Measurements from ENCODE around the gene ACOXL.

DNA sequence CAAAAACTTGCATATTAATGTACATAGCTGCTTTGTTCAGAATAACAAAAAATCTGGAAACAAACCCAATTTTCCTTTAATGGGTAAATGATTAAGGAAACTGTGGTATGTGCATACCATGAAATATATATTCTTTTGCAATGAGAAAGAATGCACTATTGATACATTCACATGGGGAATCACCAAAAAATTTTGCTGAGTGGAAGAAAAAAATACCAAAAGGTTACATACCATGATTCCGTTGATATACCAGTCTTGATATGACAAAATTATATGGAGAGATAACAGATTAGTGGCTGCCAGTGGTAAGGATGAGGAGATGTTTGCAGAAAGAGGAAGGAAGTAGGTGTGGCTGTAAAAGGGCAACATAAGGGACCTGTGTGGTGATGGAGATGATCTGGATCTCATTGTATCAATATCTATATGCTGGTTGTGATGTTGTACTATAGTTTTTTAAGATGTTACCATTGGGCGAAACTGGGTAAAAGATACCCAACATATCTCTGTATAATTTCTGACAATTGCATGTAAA, 333.8 kb downstream of the ACOXL start:
- no peak for TF ChIP-seq SETDB1 (IDR thresholded peaks at IDR 0.05; ENCODE audit: insufficient read length, low read length)
- TF ChIP-seq CTCF (tag by site-specific recombination; IDR thresholded peaks at IDR 0.05), result no peak
- TF ChIP-seq, protein P1, sequence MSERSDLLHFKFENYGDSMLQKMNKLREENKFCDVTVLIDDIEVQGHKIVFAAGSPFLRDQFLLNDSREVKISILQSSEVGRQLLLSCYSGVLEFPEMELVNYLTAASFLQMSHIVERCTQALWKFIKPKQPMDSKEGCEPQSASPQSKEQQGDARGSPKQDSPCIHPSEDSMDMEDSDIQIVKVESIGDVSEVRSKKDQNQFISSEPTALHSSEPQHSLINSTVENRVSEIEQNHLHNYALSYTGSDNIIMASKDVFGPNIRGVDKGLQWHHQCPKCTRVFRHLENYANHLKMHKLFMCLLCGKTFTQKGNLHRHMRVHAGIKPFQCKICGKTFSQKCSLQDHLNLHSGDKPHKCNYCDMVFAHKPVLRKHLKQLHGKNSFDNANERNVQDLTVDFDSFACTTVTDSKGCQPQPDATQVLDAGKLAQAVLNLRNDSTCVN (tag by site-specific recombination; optimal IDR thresholded peaks at IDR 0.05), result no peak
- TF ChIP-seq, protein P2, sequence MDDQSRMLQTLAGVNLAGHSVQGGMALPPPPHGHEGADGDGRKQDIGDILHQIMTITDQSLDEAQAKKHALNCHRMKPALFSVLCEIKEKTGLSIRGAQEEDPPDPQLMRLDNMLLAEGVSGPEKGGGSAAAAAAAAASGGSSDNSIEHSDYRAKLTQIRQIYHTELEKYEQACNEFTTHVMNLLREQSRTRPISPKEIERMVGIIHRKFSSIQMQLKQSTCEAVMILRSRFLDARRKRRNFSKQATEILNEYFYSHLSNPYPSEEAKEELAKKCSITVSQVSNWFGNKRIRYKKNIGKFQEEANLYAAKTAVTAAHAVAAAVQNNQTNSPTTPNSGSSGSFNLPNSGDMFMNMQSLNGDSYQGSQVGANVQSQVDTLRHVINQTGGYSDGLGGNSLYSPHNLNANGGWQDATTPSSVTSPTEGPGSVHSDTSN (CRISPR knock-in tag; IDR thresholded peaks at IDR 0.05), result no peak
- TF ChIP-seq, protein P3, sequence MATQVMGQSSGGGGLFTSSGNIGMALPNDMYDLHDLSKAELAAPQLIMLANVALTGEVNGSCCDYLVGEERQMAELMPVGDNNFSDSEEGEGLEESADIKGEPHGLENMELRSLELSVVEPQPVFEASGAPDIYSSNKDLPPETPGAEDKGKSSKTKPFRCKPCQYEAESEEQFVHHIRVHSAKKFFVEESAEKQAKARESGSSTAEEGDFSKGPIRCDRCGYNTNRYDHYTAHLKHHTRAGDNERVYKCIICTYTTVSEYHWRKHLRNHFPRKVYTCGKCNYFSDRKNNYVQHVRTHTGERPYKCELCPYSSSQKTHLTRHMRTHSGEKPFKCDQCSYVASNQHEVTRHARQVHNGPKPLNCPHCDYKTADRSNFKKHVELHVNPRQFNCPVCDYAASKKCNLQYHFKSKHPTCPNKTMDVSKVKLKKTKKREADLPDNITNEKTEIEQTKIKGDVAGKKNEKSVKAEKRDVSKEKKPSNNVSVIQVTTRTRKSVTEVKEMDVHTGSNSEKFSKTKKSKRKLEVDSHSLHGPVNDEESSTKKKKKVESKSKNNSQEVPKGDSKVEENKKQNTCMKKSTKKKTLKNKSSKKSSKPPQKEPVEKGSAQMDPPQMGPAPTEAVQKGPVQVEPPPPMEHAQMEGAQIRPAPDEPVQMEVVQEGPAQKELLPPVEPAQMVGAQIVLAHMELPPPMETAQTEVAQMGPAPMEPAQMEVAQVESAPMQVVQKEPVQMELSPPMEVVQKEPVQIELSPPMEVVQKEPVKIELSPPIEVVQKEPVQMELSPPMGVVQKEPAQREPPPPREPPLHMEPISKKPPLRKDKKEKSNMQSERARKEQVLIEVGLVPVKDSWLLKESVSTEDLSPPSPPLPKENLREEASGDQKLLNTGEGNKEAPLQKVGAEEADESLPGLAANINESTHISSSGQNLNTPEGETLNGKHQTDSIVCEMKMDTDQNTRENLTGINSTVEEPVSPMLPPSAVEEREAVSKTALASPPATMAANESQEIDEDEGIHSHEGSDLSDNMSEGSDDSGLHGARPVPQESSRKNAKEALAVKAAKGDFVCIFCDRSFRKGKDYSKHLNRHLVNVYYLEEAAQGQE (tag by site-specific recombination; IDR thresholded peaks at IDR 0.05), result no peak
- no peak for TF ChIP-seq SCRT2 (tag by site-specific recombination; IDR thresholded peaks at IDR 0.05)
- TF ChIP-seq ZNF510 (tag by site-specific recombination; IDR thresholded peaks at IDR 0.05; ENCODE audit: insufficient replicate concordance), result no peak
- TF ChIP-seq, protein P4, sequence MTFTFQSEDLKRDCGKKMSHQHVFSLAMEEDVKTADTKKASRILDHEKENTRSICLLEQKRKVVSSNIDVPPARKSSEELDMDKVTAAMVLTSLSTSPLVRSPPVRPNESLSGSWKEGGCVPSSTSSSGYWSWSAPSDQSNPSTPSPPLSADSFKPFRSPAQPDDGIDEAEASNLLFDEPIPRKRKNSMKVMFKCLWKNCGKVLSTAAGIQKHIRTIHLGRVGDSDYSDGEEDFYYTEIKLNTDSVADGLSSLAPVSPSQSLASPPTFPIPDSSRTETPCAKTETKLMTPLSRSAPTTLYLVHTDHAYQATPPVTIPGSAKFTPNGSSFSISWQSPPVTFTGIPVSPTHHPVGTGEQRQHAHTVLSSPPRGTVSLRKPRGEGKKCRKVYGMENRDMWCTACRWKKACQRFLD (tag by site-specific recombination; IDR thresholded peaks at IDR 0.05), result no peak
- no peak for TF ChIP-seq ZNF654 (tag by site-specific recombination; IDR thresholded peaks at IDR 0.05; ENCODE audit: low read depth)
- TF ChIP-seq ZBTB21 (tag by site-specific recombination; IDR thresholded peaks at IDR 0.05), result no peak
- no peak for TF ChIP-seq ZNF521 (tag by site-specific recombination; IDR thresholded peaks at IDR 0.05)
- TF ChIP-seq ZNF692 (tag by site-specific recombination; IDR thresholded peaks at IDR 0.05), result no peak
- no peak for TF ChIP-seq ZBTB1 (tag by site-specific recombination; IDR thresholded peaks at IDR 0.05)

All from HEK293 (cell line).